A549 (cell line): ENCODE results near the gene PIP4K2A. TPM values are rescaled to one million over a fixed set of nuclear protein-coding genes. Genes with fewer than 3 reads are reported as not detected.

ENCODE experiments used
- ATAC-seq, 2 experiments: fragments of 200-7000 bp in 1 of 2; fragments of >200 bp in 1 of 2; cut with Nextera tagmentation in 1 of 2; cut with Tn5 transposase in 1 of 2; 3 replicates each; pipeline versions ENCODE4 v1.8.0 to v1.9.1; 2018 to 2020; ENCODE audit warnings: mild to moderate bottlenecking in 1 of 2, moderate library complexity in 1 of 2
- CTCF ChIA-PET: fragments of 300-600 bp; sonication (Branson Sonifier 250); formaldehyde crosslinking; extraction: SDS; loops from one replicate; lab custom pipeline; 2021; ENCODE audit warnings: antibody characterized with exemption, inconsistent platforms; lab: Yijun Ruan, JAX
- POLR2A ChIA-PET: fragments of 350-600 bp; formaldehyde crosslinking; extraction: SDS; loops from one replicate; lab custom pipeline; 2021; ENCODE audit warnings: antibody characterized with exemption, inconsistent platforms; lab: Yijun Ruan, JAX
- DNase-seq, 2 experiments: peaks; one replicate each; pipeline versions ENCODE4 v3.0.0 to v3.0.0-alpha.2; 2011 to 2016; ENCODE audit warnings: low read depth in 1 of 2, low spot score in 1 of 2
- FAIRE-seq: peaks from 2 replicates; lab custom pipeline; 2011; peaks lifted over from hg19 to GRCh38; lab: Jason Lieb, UNC
- H3K27ac ChIP-seq, 2 experiments: fragments of >200 bp; sonication (Bioruptor Twin); formaldehyde crosslinking; 3 replicates each; pipeline ENCODE4 v1.5.1; 2016 to 2017
- H3K4me1 ChIP-seq: fragments of >200 bp; sonication (Bioruptor Twin); formaldehyde crosslinking; 3 replicates; pipeline ENCODE4 v1.6.1; 2016
- H3K4me2 ChIP-seq: fragments of >200 bp; sonication (Bioruptor Twin); formaldehyde crosslinking; 3 replicates; pipeline ENCODE4 v1.6.1; 2016
- H3K4me3 ChIP-seq: fragments of >200 bp; sonication (Bioruptor Twin); formaldehyde crosslinking; 3 replicates; pipeline ENCODE4 v1.5.1; 2016
- H3K9me3 ChIP-seq: fragments of >200 bp; sonication (Bioruptor Twin); formaldehyde crosslinking; 3 replicates; pipeline ENCODE4 v1.6.1; 2016
- BHLHE40 ChIP-seq: IDR thresholded peaks from 2 replicates; pipeline ENCODE4 v1.6.1; 2012; ENCODE audit warnings: low read depth, low read length, inconsistent platforms
- CBX8 ChIP-seq: fragments of 200-600 bp; sonication (generic); IDR thresholded peaks from 2 replicates; pipeline ENCODE4 v1.6.1; 2016
- CHD2 ChIP-seq: fragments of 150-350 bp; IDR thresholded peaks from 2 replicates; pipeline ENCODE4 v1.6.1; 2014; ENCODE audit warnings: low read length; ENCODE audit not compliant: partially characterized antibody
- EHMT2 ChIP-seq: fragments of 200-600 bp; sonication (generic); IDR thresholded peaks from 2 replicates; pipeline ENCODE4 v1.6.1; 2016; ENCODE audit warnings: antibody characterized with exemption, low read depth, mild to moderate bottlenecking, moderate library complexity
- EP300 ChIP-seq, 2 experiments: fragments of >200 bp; sonication (Bioruptor Twin); formaldehyde crosslinking; IDR thresholded peaks; 2 replicates in 1 of 2; 3 replicates in 1 of 2; pipeline ENCODE4 v1.6.1; 2016 to 2017
- ESRRA ChIP-seq: fragments of 150-350 bp; IDR thresholded peaks from 2 replicates; pipeline ENCODE4 v1.6.1; 2014; ENCODE audit warnings: mild to moderate bottlenecking, low read length, borderline replicate concordance
- FOSL2 ChIP-seq, 2 experiments: fragments of 450-650 bp in 1 of 2; fragments of >200 bp in 1 of 2; sonication (Bioruptor Twin) in 1 of 2; formaldehyde crosslinking; IDR thresholded peaks; 2 replicates each; pipeline versions ENCODE4 v1.5.0 to v1.6.1; 2016 to 2020; ENCODE audit warnings: mild to moderate bottlenecking in 1 of 2, moderate library complexity in 1 of 2
- HOXB13 ChIP-seq: fragments of 250-450 bp; sonication (Bioruptor Pico); IDR thresholded peaks from 2 replicates; pipeline ENCODE4 v1.5.0; 2020; ENCODE audit warnings: low read depth, mild to moderate bottlenecking, moderate library complexity
- KDM1A ChIP-seq: fragments of 200-600 bp; sonication (generic); IDR thresholded peaks from 2 replicates; pipeline ENCODE4 v1.6.1; 2016; ENCODE audit warnings: low read depth, mild to moderate bottlenecking
- MYC ChIP-seq: IDR thresholded peaks from 2 replicates; pipeline ENCODE4 v1.6.1; 2012; ENCODE audit warnings: mild to moderate bottlenecking, inconsistent platforms, low read length, improper control_type of control experiment, borderline replicate concordance
- NPAS2 ChIP-seq: fragments of 250-450 bp; sonication (Bioruptor Pico); IDR thresholded peaks from 2 replicates; pipeline ENCODE4 v1.8.0; 2022; ENCODE audit warnings: mild to moderate bottlenecking, moderate library complexity, borderline replicate concordance
- NR3C1 ChIP-seq: fragments of >200 bp; sonication (Bioruptor Twin); formaldehyde crosslinking; IDR thresholded peaks from 3 replicates; pipeline ENCODE4 v1.6.1; 2017
- POLR2A ChIP-seq: IDR thresholded peaks from 2 replicates; pipeline ENCODE4 v1.6.1; 2012; ENCODE audit warnings: mild to moderate bottlenecking, low read length
- POLR2AphosphoS2 ChIP-seq: conservative IDR thresholded peaks from 2 replicates; pipeline ENCODE4 v1.6.1; 2012; ENCODE audit warnings: low read length, improper control_type of control experiment, inconsistent platforms
- RFX5 ChIP-seq: fragments of 450-650 bp; IDR thresholded peaks from 2 replicates; pipeline ENCODE4 v1.7.1; 2014; ENCODE audit warnings: antibody characterized with exemption, mild to moderate bottlenecking, moderate library complexity
- RNF2 ChIP-seq: fragments of 200-600 bp; sonication (generic); IDR thresholded peaks from 2 replicates; pipeline ENCODE4 v1.6.1; 2016; ENCODE audit warnings: low read depth, mild to moderate bottlenecking, antibody characterized with exemption, moderate library complexity, borderline replicate concordance
- TFCP2L1 ChIP-seq: fragments of 250-450 bp; sonication (Bioruptor Pico); IDR thresholded peaks from 2 replicates; pipeline ENCODE4 v1.5.0; 2021; ENCODE audit warnings: mild to moderate bottlenecking
- WGBS: methylation state at CpG from one replicate; pipeline ENCODE4 v1.1.6; 2017; ENCODE audit errors: missing lambda C conversion rate; 5-methylcytosine and 5-hydroxymethylcytosine counted together
- polyA plus RNA-seq, 4 experiments: library from polyadenylated mRNA; depleted of rRNA in 3 of 4; stranded (reverse); fragments of >200 nt; fragmentation: RNase III in 1 of 4; extraction: RNeasy Plus Mini Kit Qiagen cat#74134 plus additional on column Dnase treatment in 1 of 4; gene quantifications; 2 replicates in 3 of 4; 3 replicates in 1 of 4; pipeline ENCODE4 v1.2.3, GENCODE V29; 2011 to 2017
- TF ChIP-seq, protein P1 (sequence below): fragments of >200 bp; sonication (Bioruptor Twin); formaldehyde crosslinking; IDR thresholded peaks from 2 replicates; pipeline ENCODE4 v1.6.1; 2016
- TF ChIP-seq, protein P2 (sequence below): IDR thresholded peaks from 2 replicates; pipeline ENCODE4 v1.6.1; 2012
- TF ChIP-seq, protein P3 (sequence below): fragments of >200 bp; sonication (Bioruptor Twin); formaldehyde crosslinking; IDR thresholded peaks from 3 replicates; pipeline ENCODE4 v1.5.1; 2016
- TF ChIP-seq, protein P4 (sequence below): fragments of 150-350 bp; IDR thresholded peaks from 2 replicates; pipeline ENCODE4 v1.6.1; 2014; ENCODE audit warnings: low read depth, mild to moderate bottlenecking, low read length
- TF ChIP-seq, protein P5 (sequence below): fragments of >200 bp; sonication (Bioruptor Twin); formaldehyde crosslinking; IDR thresholded peaks from 3 replicates; pipeline ENCODE4 v1.6.1; 2016

PIP4K2A gene
- polyA plus RNA-seq, 2 of the 4 experiments (the other 2 are of a cell fraction), result 23.1 to 24.0 TPM

DNA sequence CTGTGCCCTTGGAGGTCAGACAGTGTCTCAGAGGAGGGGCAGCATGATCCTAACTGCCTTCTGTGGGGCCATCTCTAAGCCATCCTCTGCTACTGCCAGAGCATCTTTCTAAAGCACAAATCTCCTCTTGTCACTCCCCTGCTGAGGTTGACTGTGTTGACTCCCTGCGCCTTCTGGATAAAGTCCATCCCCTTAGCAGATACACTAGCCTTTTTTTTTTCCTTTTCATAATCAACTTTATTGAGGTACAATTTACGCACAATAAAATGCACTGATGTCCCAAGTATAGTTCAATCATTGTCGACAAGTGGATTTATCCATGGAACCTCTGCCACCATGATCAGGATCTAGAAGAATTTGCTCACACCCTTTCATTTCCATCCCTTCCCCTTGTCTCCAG lies 219.0 kb downstream of the PIP4K2A start:
- H3K27ac ChIP-seq, result no peak overlapping the region
- no peaks in the 10 kb centered on the region for H3K4me1 ChIP-seq
- CTCF ChIA-PET, result no interaction called here
- TF ChIP-seq KDM1A (no peak), CHD2 (no peak)
- TF ChIP-seq, protein P1, sequence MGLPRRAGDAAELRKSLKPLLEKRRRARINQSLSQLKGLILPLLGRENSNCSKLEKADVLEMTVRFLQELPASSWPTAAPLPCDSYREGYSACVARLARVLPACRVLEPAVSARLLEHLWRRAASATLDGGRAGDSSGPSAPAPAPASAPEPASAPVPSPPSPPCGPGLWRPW, result no peak
- TF ChIP-seq, protein P2, sequence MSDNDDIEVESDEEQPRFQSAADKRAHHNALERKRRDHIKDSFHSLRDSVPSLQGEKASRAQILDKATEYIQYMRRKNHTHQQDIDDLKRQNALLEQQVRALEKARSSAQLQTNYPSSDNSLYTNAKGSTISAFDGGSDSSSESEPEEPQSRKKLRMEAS, result no peak
- TF ChIP-seq, all 56 proteins: peak for 0
- ATAC-seq (no peak), DNase-seq (no peak), FAIRE-seq (no peak)
- POLR2A ChIA-PET, result no interaction called here
- WGBS, result 73% methylated on average over 3 of the region's 3 CpGs
- Histone ChIP-seq H3K4me2 (no peak overlapping the region), H3K4me3 (no peak overlapping the region), H3K9me3 (no peaks in the 10 kb centered on the region)

DNA sequence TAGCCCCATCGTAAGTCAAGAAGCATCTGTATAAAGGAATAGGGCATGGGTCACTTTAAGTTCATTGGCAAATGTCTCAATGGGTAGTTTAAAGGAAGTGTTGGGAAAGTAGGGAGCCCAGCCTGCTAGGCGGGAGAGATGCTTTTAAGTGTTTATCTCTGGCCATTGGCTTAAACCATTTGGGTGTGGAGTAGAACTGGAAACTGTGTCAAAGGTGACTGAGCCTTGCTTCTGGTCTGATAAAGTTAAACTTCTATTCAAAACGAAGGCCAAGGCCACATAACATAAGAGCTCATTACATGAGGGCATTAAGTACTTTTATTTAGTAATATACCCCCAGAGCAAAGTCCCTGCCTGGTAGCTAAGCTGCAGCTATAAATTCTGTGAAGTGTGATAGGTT lies 220.4 kb downstream of the PIP4K2A start:
- H3K4me3 ChIP-seq, result no peak overlapping the region
- CTCF ChIA-PET, result no interaction called here
- no peak for ATAC-seq
- WGBS, result 46% methylated on average over 3 of the region's 3 CpGs
- TF ChIP-seq BHLHE40 (no peak), RNF2 (no peak), POLR2AphosphoS2 (no peak), NPAS2 (CRISPR knock-in tag) (no peak), ESRRA (no peak), CBX8 (no peak), TFCP2L1 (CRISPR knock-in tag) (no peak), EHMT2 (no peak), HOXB13 (CRISPR knock-in tag) (no peak), MYC (no peak), POLR2A (no peak), FOSL2 (IDR thresholded peaks at IDR 0.05) (no peak), FOSL2 (CRISPR knock-in tag; IDR thresholded peaks at IDR 0.05) (no peak)
- TF ChIP-seq, protein P3, sequence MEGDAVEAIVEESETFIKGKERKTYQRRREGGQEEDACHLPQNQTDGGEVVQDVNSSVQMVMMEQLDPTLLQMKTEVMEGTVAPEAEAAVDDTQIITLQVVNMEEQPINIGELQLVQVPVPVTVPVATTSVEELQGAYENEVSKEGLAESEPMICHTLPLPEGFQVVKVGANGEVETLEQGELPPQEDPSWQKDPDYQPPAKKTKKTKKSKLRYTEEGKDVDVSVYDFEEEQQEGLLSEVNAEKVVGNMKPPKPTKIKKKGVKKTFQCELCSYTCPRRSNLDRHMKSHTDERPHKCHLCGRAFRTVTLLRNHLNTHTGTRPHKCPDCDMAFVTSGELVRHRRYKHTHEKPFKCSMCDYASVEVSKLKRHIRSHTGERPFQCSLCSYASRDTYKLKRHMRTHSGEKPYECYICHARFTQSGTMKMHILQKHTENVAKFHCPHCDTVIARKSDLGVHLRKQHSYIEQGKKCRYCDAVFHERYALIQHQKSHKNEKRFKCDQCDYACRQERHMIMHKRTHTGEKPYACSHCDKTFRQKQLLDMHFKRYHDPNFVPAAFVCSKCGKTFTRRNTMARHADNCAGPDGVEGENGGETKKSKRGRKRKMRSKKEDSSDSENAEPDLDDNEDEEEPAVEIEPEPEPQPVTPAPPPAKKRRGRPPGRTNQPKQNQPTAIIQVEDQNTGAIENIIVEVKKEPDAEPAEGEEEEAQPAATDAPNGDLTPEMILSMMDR, result no peak
- TF ChIP-seq, protein P4, sequence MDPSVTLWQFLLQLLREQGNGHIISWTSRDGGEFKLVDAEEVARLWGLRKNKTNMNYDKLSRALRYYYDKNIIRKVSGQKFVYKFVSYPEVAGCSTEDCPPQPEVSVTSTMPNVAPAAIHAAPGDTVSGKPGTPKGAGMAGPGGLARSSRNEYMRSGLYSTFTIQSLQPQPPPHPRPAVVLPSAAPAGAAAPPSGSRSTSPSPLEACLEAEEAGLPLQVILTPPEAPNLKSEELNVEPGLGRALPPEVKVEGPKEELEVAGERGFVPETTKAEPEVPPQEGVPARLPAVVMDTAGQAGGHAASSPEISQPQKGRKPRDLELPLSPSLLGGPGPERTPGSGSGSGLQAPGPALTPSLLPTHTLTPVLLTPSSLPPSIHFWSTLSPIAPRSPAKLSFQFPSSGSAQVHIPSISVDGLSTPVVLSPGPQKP, result no peak
- H3K27ac ChIP-seq, result no peak overlapping the region
- no peak overlapping the region for H3K4me2 ChIP-seq
- POLR2A ChIA-PET, result no interaction called here
- H3K9me3 ChIP-seq, result no peaks in the 10 kb centered on the region
- H3K4me1 ChIP-seq, result no peaks in the 10 kb centered on the region
- FAIRE-seq, result no peak
- DNase-seq, result no peak

DNA sequence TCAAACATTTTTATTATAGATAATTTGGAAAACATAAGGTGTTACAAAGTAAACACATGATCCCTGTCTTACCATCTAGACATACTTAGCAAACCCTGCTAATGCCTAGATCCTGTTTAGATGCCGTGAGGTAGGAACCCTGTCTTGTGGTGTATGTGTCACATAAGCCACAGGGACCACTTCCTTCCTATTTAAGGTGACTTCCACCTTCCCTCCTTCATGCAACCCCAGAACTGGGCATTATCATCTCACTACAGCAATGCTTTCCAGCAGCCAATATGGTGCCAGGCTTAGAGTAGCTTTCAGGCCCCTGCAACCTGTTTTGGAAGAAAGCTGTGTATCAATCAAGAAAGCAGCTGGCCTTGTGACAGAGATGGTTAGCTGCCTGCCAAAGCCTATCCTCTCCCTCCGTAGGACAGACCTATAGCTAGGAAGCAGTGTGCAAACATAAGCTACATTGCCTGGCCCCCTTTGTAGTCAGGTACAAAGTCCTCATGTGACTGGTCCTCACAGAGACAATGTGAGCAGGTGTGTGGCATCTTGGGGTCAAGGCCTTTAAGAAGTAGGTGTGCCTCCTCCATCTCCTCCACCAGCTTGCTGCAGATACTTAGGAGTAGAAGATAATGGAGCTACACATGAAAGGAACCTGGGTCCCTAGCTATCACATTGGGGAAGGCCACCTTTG lies 222.3 kb downstream of the PIP4K2A start:
- CTCF ChIA-PET, result interaction anchor here (0.7 kb wide), 1 partner anchor 483 kb away, joined by 3 read pairs; no protein-coding TSS in a partner anchor
- Histone ChIP-seq H3K4me3 (no peak overlapping the region), H3K4me1 (no peaks in the 10 kb centered on the region), H3K27ac (no peak overlapping the region), H3K4me2 (no peak overlapping the region), H3K9me3 (no peaks in the 10 kb centered on the region)
- POLR2A ChIA-PET, result no interaction called here
- 28% methylated on average over 2 of the region's 2 CpGs for WGBS
- no peak for TF ChIP-seq EP300 (IDR thresholded peaks at IDR 0.05)
- TF ChIP-seq, protein P1, result no peak
- no peak for TF ChIP-seq RFX5
- TF ChIP-seq NR3C1, result no peak
- TF ChIP-seq, protein P5, sequence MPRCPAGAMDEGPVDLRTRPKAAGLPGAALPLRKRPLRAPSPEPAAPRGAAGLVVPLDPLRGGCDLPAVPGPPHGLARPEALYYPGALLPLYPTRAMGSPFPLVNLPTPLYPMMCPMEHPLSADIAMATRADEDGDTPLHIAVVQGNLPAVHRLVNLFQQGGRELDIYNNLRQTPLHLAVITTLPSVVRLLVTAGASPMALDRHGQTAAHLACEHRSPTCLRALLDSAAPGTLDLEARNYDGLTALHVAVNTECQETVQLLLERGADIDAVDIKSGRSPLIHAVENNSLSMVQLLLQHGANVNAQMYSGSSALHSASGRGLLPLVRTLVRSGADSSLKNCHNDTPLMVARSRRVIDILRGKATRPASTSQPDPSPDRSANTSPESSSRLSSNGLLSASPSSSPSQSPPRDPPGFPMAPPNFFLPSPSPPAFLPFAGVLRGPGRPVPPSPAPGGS, result no peak
- FAIRE-seq, result no peak
- no peak for DNase-seq
- ATAC-seq, result no peak
